SJCRH30 (cell line): ENCODE data around the gene LYSMD1. TPM values are rescaled to one million over a fixed set of nuclear protein-coding genes. Genes with fewer than 3 reads are reported as not detected.
"Not testable (repeated sequence)": the region's sequence is repeated elsewhere in the genome, so short reads cannot be mapped to it uniquely, and the experiment has no call there.

ENCODE experiments used
- DNase-seq, 2 experiments: peaks; one replicate each; pipeline ENCODE4 v3.0.0-alpha.2; 2015 to 2020
- H3K27ac ChIP-seq: fragments of 250-450 bp; sonication (Bioruptor Pico); 2 replicates; pipeline ENCODE4 v1.5.1; 2020; ENCODE audit warnings: mild to moderate bottlenecking, moderate library complexity
- H3K27me3 ChIP-seq: fragments of 250-450 bp; sonication (Bioruptor Pico); 2 replicates; pipeline ENCODE4 v1.5.1; 2020; ENCODE audit warnings: mild to moderate bottlenecking, moderate library complexity
- H3K36me3 ChIP-seq: fragments of 250-450 bp; sonication (Bioruptor Pico); 2 replicates; pipeline ENCODE4 v1.5.1; 2020; ENCODE audit warnings: mild to moderate bottlenecking, moderate library complexity
- H3K4me1 ChIP-seq: fragments of 250-450 bp; sonication (Bioruptor Pico); 2 replicates; pipeline ENCODE4 v1.5.1; 2020; ENCODE audit warnings: mild to moderate bottlenecking, moderate library complexity
- H3K4me3 ChIP-seq: fragments of 250-450 bp; sonication (Bioruptor Pico); 2 replicates; pipeline ENCODE4 v1.5.1; 2020; ENCODE audit warnings: mild to moderate bottlenecking, moderate library complexity
- H3K9me3 ChIP-seq: fragments of 250-450 bp; sonication (Bioruptor Pico); replicated peaks from 2 replicates; pipeline ENCODE4 v1.5.1; 2020; ENCODE audit warnings: mild to moderate bottlenecking, moderate library complexity
- total RNA-seq: library from RNA; depleted of rRNA; stranded (reverse); fragments of >200 nt; shearing (Covaris generic); gene quantifications from 2 replicates; pipeline ENCODE4 v1.2.3, GENCODE V29; 2014

The LYSMD1 gene
- total RNA-seq, 1 experiment from 2014 or later: 15.8 TPM

DNA sequence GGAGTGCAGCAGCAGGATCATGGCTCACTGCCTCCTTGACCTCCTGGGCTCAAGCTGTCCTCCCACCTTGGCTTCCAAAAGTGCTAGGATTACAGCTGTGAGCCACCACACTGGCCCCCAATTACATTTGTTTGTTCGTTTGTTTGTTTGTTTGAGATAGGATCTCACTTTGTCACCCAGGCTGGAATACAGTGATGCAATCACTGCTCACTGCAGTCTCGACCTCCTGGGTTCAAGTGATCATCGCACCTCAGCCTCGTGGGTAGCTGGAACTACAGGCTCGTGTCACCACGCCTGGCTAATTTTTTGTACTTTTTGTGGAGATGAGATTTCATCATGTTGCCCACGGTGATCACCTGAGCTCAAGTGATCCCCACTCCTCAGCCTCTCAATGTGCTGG lies 26.3 kb upstream of the LYSMD1 start:
- DNase-seq: no peak
- Histone ChIP-seq H3K27ac (no peak overlapping the region), H3K4me1 (peaks cover 2% of the 10 kb centered on the region; the same call in 1 of the 2 replicates), H3K36me3 (no peaks in the 10 kb centered on the region), H3K4me3 (no peak overlapping the region), H3K27me3 (no peaks in the 10 kb centered on the region), H3K9me3 (no peaks in the 10 kb centered on the region)

DNA sequence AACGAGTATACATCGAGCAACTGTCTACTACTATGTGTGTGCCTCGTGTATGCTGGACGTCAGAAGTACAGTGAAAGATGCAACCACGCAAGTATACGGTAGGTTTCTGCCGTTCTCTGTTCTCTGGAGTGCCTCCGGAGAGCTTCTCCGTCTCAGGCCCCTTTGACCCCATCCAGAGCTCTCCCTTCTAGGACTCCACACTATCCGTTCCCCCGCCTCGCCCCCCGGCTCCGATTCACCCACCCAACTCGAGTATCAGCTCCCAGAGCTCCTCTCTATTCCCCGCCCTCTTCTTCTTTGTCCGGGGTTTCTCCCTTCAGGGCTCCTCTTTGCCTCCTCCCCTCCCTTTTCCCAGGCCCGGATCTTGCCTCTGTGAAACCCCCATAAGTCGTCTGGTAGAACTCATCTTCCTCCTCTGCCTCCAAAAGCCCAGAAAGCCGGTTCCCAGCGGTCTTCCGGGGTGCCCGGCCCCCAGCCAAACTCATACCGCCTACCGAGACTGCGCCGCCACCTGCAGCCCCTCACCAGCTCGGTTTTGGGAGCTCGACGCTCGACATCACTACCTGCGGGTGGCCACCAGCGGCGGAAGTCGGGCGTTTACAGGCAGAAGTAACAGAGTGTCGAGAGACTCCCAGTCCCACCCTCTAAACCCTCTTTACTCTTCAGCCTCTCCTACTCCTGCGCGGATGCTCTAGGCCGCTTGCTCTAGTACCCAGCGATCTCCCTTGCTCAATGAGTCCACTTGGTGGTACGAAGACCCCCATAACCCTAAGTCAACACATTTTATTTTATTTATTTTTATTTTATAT lies 24.1 kb upstream of the LYSMD1 start, which contains the start of gene VPS72:
Gene VPS72 (minus strand): TSS at position 561 of the 809 bp plus-strand sequence. CDS start 76 bp downstream, at position 485.
- H3K27ac ChIP-seq: peak within 1 kb of the TSS; percentile 48
- no peaks in the 10 kb centered on the region for H3K9me3 ChIP-seq
- no peaks in the 10 kb centered on the region for H3K4me1 ChIP-seq
- no peaks in the 10 kb centered on the region for H3K27me3 ChIP-seq
- H3K4me3 ChIP-seq: peak within 1 kb of the TSS; percentile 79
- peak; percentile 86 to 91 for DNase-seq
- H3K36me3 ChIP-seq: peaks cover 8% of the 10 kb centered on the region; the same call in 1 of the 2 replicates

DNA sequence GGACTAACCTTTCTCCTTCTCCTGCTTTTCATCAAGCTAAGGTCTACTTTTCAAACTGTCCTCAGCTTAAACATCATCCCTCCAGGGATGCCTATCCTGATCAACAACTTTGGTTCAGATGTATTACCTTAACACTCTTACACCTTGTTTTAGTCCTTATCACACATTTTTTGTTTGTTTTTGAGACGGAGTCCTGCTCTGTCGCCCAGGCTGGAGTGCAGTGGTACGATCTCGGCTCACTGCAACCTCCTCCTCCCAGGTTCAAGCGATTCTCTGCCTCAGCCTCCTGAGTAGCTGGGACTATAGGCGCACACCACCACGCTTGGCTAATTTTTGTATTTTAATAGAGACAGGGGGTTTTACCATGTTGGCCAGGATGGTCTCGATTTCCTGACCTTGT lies 23.0 kb upstream of the LYSMD1 start:
- Histone ChIP-seq H3K36me3 (peaks cover 15% of the 10 kb centered on the region; the same call in 1 of the 2 replicates), H3K4me3 (peak overlapping the region; percentile 79)
- not testable (repeated sequence) for H3K9me3 ChIP-seq, DNase-seq, H3K27ac ChIP-seq, H3K27me3 ChIP-seq, H3K4me1 ChIP-seq

DNA sequence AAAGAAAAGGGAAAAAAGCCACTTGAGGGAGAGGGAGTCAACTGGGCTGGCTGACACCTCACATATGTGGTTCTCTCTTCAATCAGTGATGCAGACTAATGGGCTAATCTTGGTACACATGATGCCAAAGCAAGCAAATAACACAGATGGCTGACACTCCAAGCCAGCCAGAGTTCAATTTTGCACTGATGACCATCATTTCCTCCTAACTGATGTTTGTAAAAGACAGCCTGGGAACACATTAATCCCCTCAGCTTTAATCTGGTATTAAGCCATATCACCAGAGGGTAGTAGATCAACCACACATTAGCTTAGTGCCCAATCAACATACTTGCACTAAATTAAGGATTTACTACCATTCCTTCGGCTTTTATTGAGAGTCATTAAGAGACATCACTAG lies 21.5 kb upstream of the LYSMD1 start:
- Histone ChIP-seq H3K27me3 (no peaks in the 10 kb centered on the region), H3K27ac (no peak overlapping the region), H3K36me3 (peaks cover 23% of the 10 kb centered on the region), H3K4me3 (no peak overlapping the region), H3K9me3 (no peaks in the 10 kb centered on the region), H3K4me1 (no peaks in the 10 kb centered on the region)
- DNase-seq: no peak

DNA sequence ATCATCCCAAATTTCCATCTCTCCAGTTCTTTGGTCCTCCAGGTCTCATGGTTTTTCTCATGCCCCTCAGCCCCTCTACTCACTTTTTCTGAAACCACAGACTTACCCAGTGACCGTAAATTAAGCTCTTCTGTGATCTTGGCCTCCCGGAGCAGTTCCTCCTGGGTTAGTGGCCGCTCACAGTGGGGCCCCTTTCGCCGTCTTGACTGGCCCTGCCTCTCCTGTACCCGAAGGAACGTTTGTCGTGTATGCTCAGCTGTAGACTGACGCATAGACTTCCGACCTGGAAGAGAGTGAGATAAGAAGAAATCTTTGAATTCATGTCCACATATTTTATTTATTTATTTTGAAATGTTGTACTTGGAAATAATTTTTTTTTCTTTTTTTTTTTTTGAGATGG lies 18.5 kb upstream of the LYSMD1 start:
- Histone ChIP-seq H3K4me1 (no peaks in the 10 kb centered on the region), H3K9me3 (no peaks in the 10 kb centered on the region), H3K4me3 (no peak overlapping the region), H3K36me3 (peaks cover 41% of the 10 kb centered on the region), H3K27ac (no peak overlapping the region), H3K27me3 (no peaks in the 10 kb centered on the region)
- no peak for DNase-seq

DNA sequence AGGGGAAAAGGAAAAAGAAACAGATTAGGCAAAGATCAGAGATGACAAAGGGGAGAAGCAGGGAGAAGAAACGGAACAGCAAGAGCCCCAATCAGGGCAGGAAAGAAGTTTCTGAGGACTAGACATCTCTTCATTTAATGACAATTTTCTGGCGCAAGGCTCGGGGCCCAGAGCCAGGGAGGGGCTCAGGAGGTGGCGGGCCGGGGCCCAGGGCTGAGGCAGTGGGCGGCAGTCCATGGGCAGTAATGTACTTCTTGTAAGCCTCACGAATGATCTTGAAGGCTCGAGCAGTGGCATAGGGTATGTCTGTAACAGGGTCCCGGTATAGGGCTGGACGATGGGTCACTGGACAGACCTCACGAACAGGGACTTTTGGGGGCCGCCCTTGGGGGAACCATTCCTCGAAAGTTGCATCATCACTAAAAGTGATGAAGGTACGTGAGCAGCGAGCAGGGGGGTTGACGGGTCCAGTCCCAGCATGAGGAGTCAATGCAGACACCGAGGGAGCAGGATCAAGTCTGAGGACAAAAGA lies 10.9 kb upstream of the LYSMD1 start:
- Histone ChIP-seq H3K4me1 (no peaks in the 10 kb centered on the region), H3K9me3 (no peaks in the 10 kb centered on the region), H3K27me3 (no peaks in the 10 kb centered on the region), H3K4me3 (no peak overlapping the region), H3K36me3 (peaks cover 15% of the 10 kb centered on the region), H3K27ac (no peak overlapping the region)
- DNase-seq: no peak

DNA sequence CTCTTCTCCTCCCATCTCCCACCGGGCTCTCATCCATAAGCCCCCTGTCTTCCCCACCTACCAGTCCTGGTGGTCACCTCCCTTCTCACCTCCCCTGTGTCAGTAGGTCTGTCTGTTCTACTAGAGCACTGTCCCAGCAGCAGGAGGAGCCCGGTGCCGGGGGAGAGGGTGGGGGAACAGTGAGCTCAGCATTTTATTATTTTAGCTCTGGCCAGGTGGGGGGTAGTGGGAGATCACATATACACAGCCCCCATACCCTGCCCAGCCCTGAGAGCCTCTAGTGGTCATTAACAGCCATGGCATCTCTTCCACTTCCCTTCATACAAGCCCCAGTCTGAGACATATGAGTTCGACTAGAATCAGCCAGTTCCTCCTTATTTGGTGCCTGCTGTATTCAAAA lies 10.2 kb upstream of the LYSMD1 start, which contains the start of gene TMOD4:
Gene TMOD4 (minus strand): TSS at position 119 of the 400 bp plus-strand sequence. CDS start 1,106 bp downstream, outside the sequence.
- DNase-seq: no peak
- no peak within 1 kb of the TSS for H3K4me3 ChIP-seq
- H3K9me3 ChIP-seq: no peaks in the 10 kb centered on the region
- peaks cover 10% of the 10 kb centered on the region for H3K36me3 ChIP-seq
- no peak within 1 kb of the TSS for H3K27ac ChIP-seq
- H3K27me3 ChIP-seq: no peaks in the 10 kb centered on the region
- no peaks in the 10 kb centered on the region for H3K4me1 ChIP-seq

DNA sequence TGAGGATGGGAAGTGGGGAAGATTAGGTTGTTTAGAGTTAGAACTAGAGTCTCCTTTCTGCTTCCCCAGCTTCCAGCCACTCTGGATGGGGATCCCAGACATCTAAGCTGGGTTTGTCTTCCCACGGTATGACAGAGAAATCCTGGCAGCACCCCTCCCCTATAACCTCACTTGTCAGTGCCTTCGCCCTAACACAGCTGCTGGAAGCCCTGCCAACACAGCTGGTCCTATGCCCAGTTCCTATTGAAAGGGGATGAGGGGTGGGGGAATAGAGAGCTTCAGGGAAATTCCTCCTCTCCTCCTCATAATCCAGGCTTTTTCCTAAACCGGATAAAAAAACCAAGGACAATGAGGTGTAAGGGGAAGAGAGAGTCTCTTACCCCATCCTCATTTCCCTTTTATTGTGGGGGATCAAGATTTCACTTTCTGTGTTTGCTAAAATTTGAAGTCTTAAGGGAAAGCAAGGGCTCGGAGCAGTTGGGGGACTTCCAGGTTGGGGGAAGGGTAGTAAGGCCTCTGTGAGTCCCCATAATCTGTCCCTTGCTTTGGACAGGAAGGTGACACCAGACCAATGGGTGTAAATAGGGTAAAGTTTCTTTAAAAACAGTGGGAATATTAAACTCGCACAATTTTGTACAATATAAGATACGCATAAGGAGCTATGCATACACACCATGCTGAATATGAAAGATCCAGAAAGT lies 9.5 kb upstream of the LYSMD1 start:
- no peak overlapping the region for H3K4me3 ChIP-seq
- peaks cover 6% of the 10 kb centered on the region for H3K36me3 ChIP-seq
- no peaks in the 10 kb centered on the region for H3K9me3 ChIP-seq
- no peak for DNase-seq
- H3K27ac ChIP-seq: no peak overlapping the region
- H3K27me3 ChIP-seq: no peaks in the 10 kb centered on the region
- no peaks in the 10 kb centered on the region for H3K4me1 ChIP-seq

DNA sequence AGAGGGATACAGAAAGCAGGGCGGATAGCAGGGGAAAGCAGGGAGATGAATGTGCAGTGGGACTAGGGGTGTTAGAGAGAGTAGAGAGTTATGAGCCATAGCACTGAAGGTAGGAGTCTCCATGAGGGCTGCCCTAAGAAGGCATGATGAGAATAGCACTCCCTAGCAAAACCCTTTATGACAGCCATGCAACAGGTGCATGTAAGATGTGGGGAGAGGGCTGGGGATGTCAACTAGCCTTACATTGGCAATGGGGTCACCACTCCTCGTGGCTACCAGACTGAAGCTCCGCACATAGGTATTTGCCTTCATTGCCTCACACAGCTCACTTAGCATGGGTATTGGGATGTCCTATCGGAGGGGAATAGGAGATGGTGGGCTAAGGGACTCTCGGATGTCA lies 5.5 kb upstream of the LYSMD1 start:
- H3K9me3 ChIP-seq: no peaks in the 10 kb centered on the region
- H3K4me1 ChIP-seq: no peaks in the 10 kb centered on the region
- DNase-seq: no peak
- H3K4me3 ChIP-seq: no peak overlapping the region
- peaks cover 16% of the 10 kb centered on the region for H3K36me3 ChIP-seq
- H3K27me3 ChIP-seq: no peaks in the 10 kb centered on the region
- H3K27ac ChIP-seq: no peak overlapping the region

DNA sequence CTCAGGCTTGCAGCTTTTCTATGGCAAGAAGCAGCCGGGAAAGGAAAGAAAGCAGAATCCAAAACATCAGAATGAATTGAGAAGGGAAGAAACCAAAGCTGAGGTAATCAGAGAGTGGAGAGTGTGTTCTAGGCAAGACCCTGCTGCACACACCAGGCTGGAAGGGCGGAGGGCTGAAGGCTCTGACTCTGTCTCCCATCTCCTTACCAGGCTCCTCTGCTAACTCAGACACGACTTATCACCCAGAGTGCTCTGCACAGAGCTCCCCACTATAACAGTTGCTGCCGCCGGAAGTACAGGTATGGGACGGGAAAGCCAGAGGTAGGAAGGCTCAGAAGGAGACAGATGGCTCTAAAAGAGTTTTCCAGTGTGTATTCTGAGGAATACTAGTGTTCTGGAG lies 1.4 kb upstream of the LYSMD1 start:
- Histone ChIP-seq H3K27ac (no peak overlapping the region), H3K9me3 (no peaks in the 10 kb centered on the region), H3K36me3 (peaks cover 16% of the 10 kb centered on the region; the same call in 1 of the 2 replicates), H3K4me3 (peak overlapping the region; percentile 76), H3K4me1 (no peaks in the 10 kb centered on the region), H3K27me3 (no peaks in the 10 kb centered on the region)
- DNase-seq: no peak

DNA sequence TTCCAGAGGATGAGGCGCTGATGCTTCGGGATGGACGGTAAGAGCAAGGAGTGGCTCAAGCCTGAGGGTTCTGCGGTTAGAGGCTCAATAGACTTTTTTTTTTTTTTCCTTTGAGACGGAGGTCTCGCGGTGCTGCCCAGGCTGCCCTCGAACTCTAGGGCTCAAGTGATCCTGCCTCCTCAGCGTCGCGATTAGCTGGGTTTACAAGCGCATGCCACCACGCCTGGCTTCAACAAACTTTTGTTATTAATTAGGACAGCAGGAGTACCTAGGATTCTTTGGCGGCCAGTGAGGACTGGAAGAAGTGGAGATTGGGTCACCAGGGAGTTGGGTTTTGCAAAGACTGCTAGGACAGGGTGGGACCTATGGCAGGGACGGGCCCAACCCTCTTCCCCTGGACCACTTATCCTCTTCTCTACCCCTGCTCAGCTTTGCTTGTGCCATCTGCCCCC lies 829 bp upstream of the LYSMD1 start:
- H3K27ac ChIP-seq: peak overlapping the region; percentile 42
- DNase-seq: peak; percentile 32 to 43

DNA sequence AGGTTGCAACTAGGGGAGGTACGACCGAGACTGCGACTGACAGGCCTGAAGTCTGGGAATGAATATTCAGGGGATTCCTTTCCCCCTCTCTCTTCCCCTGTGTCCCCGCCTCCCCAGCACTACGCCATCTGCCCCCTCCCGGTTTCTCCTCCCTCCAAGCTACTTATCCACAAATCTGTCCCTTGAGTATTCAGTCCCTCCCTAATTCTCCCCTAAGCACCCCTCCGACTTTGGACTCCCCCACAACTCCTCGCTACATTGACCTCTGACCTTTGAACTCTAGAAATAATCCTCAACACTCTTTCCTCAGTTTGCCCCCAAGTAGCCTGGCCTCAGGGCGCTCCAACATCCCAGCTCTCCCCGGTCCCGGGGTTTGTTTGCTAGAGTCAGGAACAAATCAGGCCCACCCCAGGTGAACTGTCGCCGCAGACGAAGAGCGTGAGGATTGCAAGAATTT lies 393 bp downstream of the LYSMD1 start:
- peaks cover 16% of the 10 kb centered on the region; the same call in 1 of the 2 replicates for H3K36me3 ChIP-seq
- H3K27ac ChIP-seq: peak overlapping the region; percentile 42
- DNase-seq: peak; percentile 48 to 61

More for the DNA sequence above, 829 bp upstream of the LYSMD1 start:
- no peaks in the 10 kb centered on the region for H3K4me1 ChIP-seq
- H3K9me3 ChIP-seq: no peaks in the 10 kb centered on the region
- no peaks in the 10 kb centered on the region for H3K27me3 ChIP-seq
- peaks cover 16% of the 10 kb centered on the region; the same call in 1 of the 2 replicates for H3K36me3 ChIP-seq
- H3K4me3 ChIP-seq: peak overlapping the region; percentile 76

DNA sequence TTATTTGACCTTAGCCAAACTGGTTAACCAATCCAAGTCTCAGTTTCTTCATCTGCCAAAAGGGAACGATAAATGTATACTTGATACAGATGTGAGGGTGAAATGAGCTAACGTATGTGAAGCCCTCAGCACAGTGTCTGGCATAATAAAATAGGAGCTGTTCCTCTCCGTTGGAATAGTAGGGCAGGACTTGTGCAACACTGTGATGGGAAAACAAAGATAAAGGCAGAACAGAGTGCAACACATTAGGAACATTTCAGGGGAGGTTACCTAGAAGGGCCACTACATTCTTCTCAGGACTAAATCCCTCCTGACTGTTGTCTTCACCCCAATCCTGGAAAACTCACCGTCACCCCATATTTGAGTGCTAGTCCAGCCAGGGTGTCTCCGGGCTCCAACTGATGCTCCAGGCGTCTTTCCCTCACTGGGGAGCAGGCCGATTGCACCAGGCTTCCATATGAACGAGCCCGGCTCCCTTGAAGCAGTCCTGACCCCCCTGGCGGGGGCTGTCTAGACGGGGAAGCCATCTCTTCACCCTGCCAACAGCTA lies 896 bp downstream of the LYSMD1 start:
- H3K4me3 ChIP-seq: peak overlapping the region; percentile 76
- no peaks in the 10 kb centered on the region for H3K4me1 ChIP-seq
- no peak for DNase-seq
- no peaks in the 10 kb centered on the region for H3K9me3 ChIP-seq
- peak overlapping the region; percentile 42; the same call in 1 of the 2 replicates for H3K27ac ChIP-seq
- H3K36me3 ChIP-seq: peaks cover 15% of the 10 kb centered on the region
- no peaks in the 10 kb centered on the region for H3K27me3 ChIP-seq

More for the DNA sequence above, 393 bp downstream of the LYSMD1 start:
- H3K9me3 ChIP-seq: no peaks in the 10 kb centered on the region
- no peaks in the 10 kb centered on the region for H3K27me3 ChIP-seq
- no peaks in the 10 kb centered on the region for H3K4me1 ChIP-seq
- peak overlapping the region; percentile 76 for H3K4me3 ChIP-seq

DNA sequence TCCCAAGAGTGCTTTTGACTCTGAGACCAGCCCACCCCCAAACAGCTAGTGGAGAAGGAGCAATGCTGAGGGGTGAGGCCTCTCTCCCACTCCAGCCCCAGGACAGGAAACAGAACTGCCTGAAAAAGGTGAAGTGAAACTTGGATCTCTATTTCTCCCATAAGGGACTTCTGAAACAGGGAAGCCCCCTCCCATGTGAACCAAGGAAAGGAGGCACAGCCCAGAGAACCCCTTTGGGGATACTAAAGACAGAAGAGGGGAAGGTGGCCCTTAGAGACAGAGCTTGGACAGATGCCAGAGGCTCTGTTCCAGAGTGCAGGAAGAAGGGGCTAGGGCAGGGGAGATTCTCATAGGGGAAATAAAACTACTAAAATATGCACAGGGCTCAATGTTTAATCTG lies 6.3 kb downstream of the LYSMD1 start:
- Histone ChIP-seq H3K27ac (no peak overlapping the region), H3K27me3 (no peaks in the 10 kb centered on the region), H3K9me3 (no peaks in the 10 kb centered on the region), H3K4me3 (no peak overlapping the region), H3K4me1 (no peaks in the 10 kb centered on the region), H3K36me3 (peaks cover 5% of the 10 kb centered on the region; the same call in 1 of the 2 replicates)
- no peak for DNase-seq
